Urinary bladder (tissue), 4 donors: Measurements from ENCODE around the gene MAP3K5. TPM values are rescaled to one million over a fixed set of nuclear protein-coding genes. Genes with fewer than 3 reads are reported as not detected.
A peak's percentile ranks its signal among the peaks of the same experiment; 100 is the strongest.

ENCODE experiments used
- DNase-seq: peaks from one replicate; pipeline ENCODE4 v3.0.0-alpha.2; 2015; ENCODE audit errors: extremely low spot score
- H3K27ac ChIP-seq: one replicate; pipeline ENCODE4 v1.5.1; 2013; ENCODE audit warnings: low read depth, mild to moderate bottlenecking, moderate library complexity
- H3K36me3 ChIP-seq: one replicate; pipeline ENCODE4 v1.6.1; 2013; ENCODE audit warnings: mild to moderate bottlenecking, moderate library complexity; ENCODE audit not compliant: insufficient read depth
- H3K4me1 ChIP-seq: one replicate; pipeline ENCODE4 v1.6.1; 2013; ENCODE audit warnings: mild to moderate bottlenecking, moderate library complexity; ENCODE audit not compliant: insufficient read depth
- H3K4me3 ChIP-seq: one replicate; pipeline ENCODE4 v1.5.1; 2013; ENCODE audit warnings: low read depth, low read length
- WGBS: extraction: QIAGEN DNeasy Blood & Tissue Kit; methylation state at CpG from one replicate; pipeline ENCODE4 v1.1.7; 2013; 5-methylcytosine and 5-hydroxymethylcytosine counted together
- polyA plus RNA-seq: library from polyadenylated mRNA; stranded (reverse); fragments of 200-250 nt; gene quantifications from one replicate; pipeline ENCODE4 v1.2.3, GENCODE V29; 2013
- total RNA-seq: library from RNA; depleted of rRNA; stranded (reverse); fragments of >200 nt; gene quantifications from one replicate; pipeline ENCODE4 v1.2.3, GENCODE V29; 2014
- donor health status: healthy with polysubstance abuse.
- donor health status: healthy.

MAP3K5 gene
- total and polyA plus RNA-seq, 2 donors, result 11.3 to 19.4 TPM

- Histone ChIP-seq H3K27ac (no peak overlapping the region), H3K4me3 (no peak overlapping the region), H3K4me1 (no peaks in the 10 kb centered on the region), H3K36me3 (peaks cover 2% of the 10 kb centered on the region)
- no peak for DNase-seq
- 97% methylated on average over 2 of the region's 2 CpGs for WGBS
These were observed 138.2 kb downstream of the MAP3K5 start for GRCh38 chr6:136654086-136654485.

GRCh38 chr6:136652656-136653055, 139.6 kb downstream of the MAP3K5 start:
- no peak overlapping the region for H3K27ac ChIP-seq
- peaks cover 6% of the 10 kb centered on the region for H3K36me3 ChIP-seq
- no peaks in the 10 kb centered on the region for H3K4me1 ChIP-seq
- DNase-seq, result no peak
- no peak overlapping the region for H3K4me3 ChIP-seq

- no peak overlapping the region for H3K27ac ChIP-seq
- 72% methylated on average over 2 of the region's 2 CpGs for WGBS
- no peaks in the 10 kb centered on the region for H3K4me1 ChIP-seq
- DNase-seq, result no peak
- peaks cover 6% of the 10 kb centered on the region for H3K36me3 ChIP-seq
- no peak overlapping the region for H3K4me3 ChIP-seq
These were observed 140.3 kb downstream of the MAP3K5 start for GRCh38 chr6:136651982-136652381.

- H3K4me3 ChIP-seq, result no peak overlapping the region
- peak overlapping the region; percentile 28 for H3K27ac ChIP-seq
- H3K36me3 ChIP-seq, result peaks cover 6% of the 10 kb centered on the region
- no peak for DNase-seq
- H3K4me1 ChIP-seq, result no peaks in the 10 kb centered on the region
- WGBS, result 40% methylated on average over 9 of the region's 9 CpGs
These were observed 144.9 kb downstream of the MAP3K5 start for GRCh38 chr6:136647363-136647852.

GRCh38 chr6:136646377-136646776, 145.9 kb downstream of the MAP3K5 start:
- peak overlapping the region; percentile 65 for H3K27ac ChIP-seq

GRCh38 chr6:136644597-136644952, 147.7 kb downstream of the MAP3K5 start:
- no peak overlapping the region for H3K4me3 ChIP-seq
- H3K27ac ChIP-seq, result no peak overlapping the region
- no peaks in the 10 kb centered on the region for H3K4me1 ChIP-seq
- 94% methylated on average over 4 of the region's 4 CpGs for WGBS
- DNase-seq, result no peak
- peaks cover 6% of the 10 kb centered on the region for H3K36me3 ChIP-seq

More at GRCh38 chr6:136646377-136646776, 145.9 kb downstream of the MAP3K5 start:
- no peaks in the 10 kb centered on the region for H3K4me1 ChIP-seq
- H3K36me3 ChIP-seq, result peaks cover 6% of the 10 kb centered on the region
- 31% methylated on average over 3 of the region's 3 CpGs for WGBS
- no peak for DNase-seq
- H3K4me3 ChIP-seq, result no peak overlapping the region

- H3K4me3 ChIP-seq, result no peak overlapping the region
- H3K36me3 ChIP-seq, result peaks cover 5% of the 10 kb centered on the region
- peak overlapping the region; percentile 27 for H3K27ac ChIP-seq
- H3K4me1 ChIP-seq, result no peaks in the 10 kb centered on the region
- WGBS, result 13% methylated on average over 5 of the region's 5 CpGs
- DNase-seq, result peak; percentile 46
These were observed 148.3 kb downstream of the MAP3K5 start for GRCh38 chr6:136643850-136644596.

GRCh38 chr6:136641873-136642465, 150.3 kb downstream of the MAP3K5 start:
- H3K4me1 ChIP-seq, result no peaks in the 10 kb centered on the region
- no peak for DNase-seq
- peaks cover under 1% of the 10 kb centered on the region for H3K36me3 ChIP-seq
- no peak overlapping the region for H3K4me3 ChIP-seq
- WGBS, result 94% methylated on average over 3 of the region's 3 CpGs
- no peak overlapping the region for H3K27ac ChIP-seq

GRCh38 chr6:136641166-136641565, 151.1 kb downstream of the MAP3K5 start:
- no peak overlapping the region for H3K4me3 ChIP-seq
- DNase-seq, result no peak
- no peaks in the 10 kb centered on the region for H3K4me1 ChIP-seq
- 90% methylated on average over 3 of the region's 3 CpGs for WGBS
- H3K27ac ChIP-seq, result no peak overlapping the region
- H3K36me3 ChIP-seq, result peaks cover 3% of the 10 kb centered on the region

GRCh38 chr6:136640132-136640915, 152.0 kb downstream of the MAP3K5 start:
- Histone ChIP-seq H3K4me1 (no peaks in the 10 kb centered on the region), H3K27ac (no peak overlapping the region), H3K36me3 (peaks cover 5% of the 10 kb centered on the region), H3K4me3 (no peak overlapping the region)
- 84% methylated on average over 5 of the region's 5 CpGs for WGBS
- DNase-seq, result no peak

GRCh38 chr6:136639702-136640101, 152.6 kb downstream of the MAP3K5 start:
- no peak for DNase-seq
- WGBS, result 78% methylated on average over 3 of the region's 3 CpGs
- H3K4me3 ChIP-seq, result no peak overlapping the region

GRCh38 chr6:136635615-136636014, 156.7 kb downstream of the MAP3K5 start:
- no peak overlapping the region for H3K4me3 ChIP-seq
- H3K36me3 ChIP-seq, result peaks cover 7% of the 10 kb centered on the region
- DNase-seq, result no peak
- no peak overlapping the region for H3K27ac ChIP-seq
- H3K4me1 ChIP-seq, result no peaks in the 10 kb centered on the region
- 96% methylated on average over 4 of the region's 4 CpGs for WGBS

More at GRCh38 chr6:136639702-136640101, 152.6 kb downstream of the MAP3K5 start:
- H3K27ac ChIP-seq, result no peak overlapping the region
- peaks cover 5% of the 10 kb centered on the region for H3K36me3 ChIP-seq
- no peaks in the 10 kb centered on the region for H3K4me1 ChIP-seq

GRCh38 chr6:136633355-136633754, 158.9 kb downstream of the MAP3K5 start:
- Histone ChIP-seq H3K36me3 (peaks cover 10% of the 10 kb centered on the region), H3K27ac (no peak overlapping the region), H3K4me1 (no peaks in the 10 kb centered on the region), H3K4me3 (no peak overlapping the region)
- no peak for DNase-seq
- 68% methylated on average over 1 of the region's 1 CpG for WGBS
